Measurements from ENCODE around the gene SAMD11.

DNA sequence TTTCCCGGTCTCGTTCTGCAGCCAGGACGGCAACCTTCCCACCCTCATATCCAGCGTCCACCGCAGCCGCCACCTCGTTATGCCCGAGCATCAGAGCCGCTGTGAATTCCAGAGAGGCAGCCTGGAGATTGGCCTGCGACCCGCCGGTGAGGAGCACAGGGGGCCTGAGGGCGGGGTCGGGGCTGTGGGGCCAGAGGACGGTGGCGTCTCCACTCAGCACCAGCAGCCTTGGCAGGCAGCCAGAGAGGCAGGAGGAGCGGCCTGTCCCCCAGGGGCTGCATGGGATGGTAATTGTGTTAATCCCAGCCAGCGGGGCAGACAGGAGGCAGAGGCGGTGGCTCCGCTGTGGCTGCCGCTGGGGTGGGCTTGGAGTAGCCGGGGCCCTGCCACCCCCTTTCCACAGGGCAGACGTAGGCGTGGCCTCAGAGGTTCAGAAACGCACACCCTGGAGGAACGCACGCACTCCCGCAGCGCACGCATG, 12.1 kb downstream of the SAMD11 start:
- TF ChIP-seq, protein P1, sequence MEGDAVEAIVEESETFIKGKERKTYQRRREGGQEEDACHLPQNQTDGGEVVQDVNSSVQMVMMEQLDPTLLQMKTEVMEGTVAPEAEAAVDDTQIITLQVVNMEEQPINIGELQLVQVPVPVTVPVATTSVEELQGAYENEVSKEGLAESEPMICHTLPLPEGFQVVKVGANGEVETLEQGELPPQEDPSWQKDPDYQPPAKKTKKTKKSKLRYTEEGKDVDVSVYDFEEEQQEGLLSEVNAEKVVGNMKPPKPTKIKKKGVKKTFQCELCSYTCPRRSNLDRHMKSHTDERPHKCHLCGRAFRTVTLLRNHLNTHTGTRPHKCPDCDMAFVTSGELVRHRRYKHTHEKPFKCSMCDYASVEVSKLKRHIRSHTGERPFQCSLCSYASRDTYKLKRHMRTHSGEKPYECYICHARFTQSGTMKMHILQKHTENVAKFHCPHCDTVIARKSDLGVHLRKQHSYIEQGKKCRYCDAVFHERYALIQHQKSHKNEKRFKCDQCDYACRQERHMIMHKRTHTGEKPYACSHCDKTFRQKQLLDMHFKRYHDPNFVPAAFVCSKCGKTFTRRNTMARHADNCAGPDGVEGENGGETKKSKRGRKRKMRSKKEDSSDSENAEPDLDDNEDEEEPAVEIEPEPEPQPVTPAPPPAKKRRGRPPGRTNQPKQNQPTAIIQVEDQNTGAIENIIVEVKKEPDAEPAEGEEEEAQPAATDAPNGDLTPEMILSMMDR (conservative IDR thresholded peaks at IDR 0.05; ENCODE audit: low read length) = no peak
- TF ChIP-seq EZH2phosphoT487 (IDR thresholded peaks at IDR 0.05; ENCODE audit: borderline replicate concordance, low read depth, low read length) = no peak

Data from OCI-LY7 (cell line).